BJ (cell line): Measurements from ENCODE around the gene CDC14A. TPM values are rescaled to one million over a fixed set of nuclear protein-coding genes. Genes with fewer than 3 reads are reported as not detected.
A peak's percentile ranks its signal among the peaks of the same experiment; 100 is the strongest.
"Not testable (repeated sequence)": the region's sequence is repeated elsewhere in the genome, so short reads cannot be mapped to it uniquely, and the experiment has no call there.

Experiments used
- CTCF ChIA-PET: fragments of 350-600 bp; formaldehyde crosslinking; extraction: SDS; loops from one replicate; lab custom pipeline; 2021; ENCODE audit warnings: antibody characterized with exemption, inconsistent platforms; lab: Yijun Ruan, JAX
- POLR2A ChIA-PET: fragments of 300-600 bp; sonication (Branson Sonifier 250); formaldehyde crosslinking; extraction: SDS; loops from one replicate; lab custom pipeline; 2021; ENCODE audit warnings: antibody characterized with exemption; lab: Charles Lee
- DNase-seq: peaks from one replicate; pipeline ENCODE4 v3.0.0-alpha.2; 2011; ENCODE audit warnings: low read depth
- H3K27me3 ChIP-seq: 2 replicates; pipeline ENCODE4 v1.6.0; 2011; ENCODE audit warnings: low read length; ENCODE audit not compliant: control insufficient read depth, insufficient read depth
- H3K36me3 ChIP-seq: 2 replicates; pipeline ENCODE4 v1.5.1; 2011; ENCODE audit warnings: low read length; ENCODE audit not compliant: control insufficient read depth, insufficient read depth
- H3K4me3 ChIP-seq: 2 replicates; pipeline ENCODE4 v1.5.1; 2011; ENCODE audit warnings: low read depth, mild to moderate bottlenecking, control low read depth, low read length
- polyA plus RNA-seq: library from polyadenylated mRNA; depleted of rRNA; stranded (reverse); fragments of >200 nt; gene quantifications from 2 replicates; pipeline ENCODE4 v1.2.3, GENCODE V29; 2011
- TF ChIP-seq, protein P1 (sequence below): IDR thresholded peaks from 2 replicates; pipeline ENCODE4 v1.5.1; 2011; ENCODE audit warnings: low read depth, mild to moderate bottlenecking, control low read depth, inconsistent platforms, low read length, moderate library complexity; ENCODE audit not compliant: insufficient read depth

CDC14A gene
- polyA plus RNA-seq, 1 experiment, result 1.6 TPM

GRCh38 chr1:100396651-100397050, 44.3 kb downstream of the CDC14A start:
- Histone ChIP-seq H3K36me3 (0 out of 2 replicates have a peak, but pooled peaks cover under 1% of the 10 kb centered on the region), H3K4me3 (no peak overlapping the region), H3K27me3 (no peaks in the 10 kb centered on the region)
- ChIA-PET CTCF (interaction anchor here (0.6 to 2.3 kb wide), 3 partner anchors 11 to 348 kb away, joined by 3 to 7 read pairs (median 6); no protein-coding TSS in a partner anchor), POLR2A (no interaction called here)
- TF ChIP-seq, protein P1, sequence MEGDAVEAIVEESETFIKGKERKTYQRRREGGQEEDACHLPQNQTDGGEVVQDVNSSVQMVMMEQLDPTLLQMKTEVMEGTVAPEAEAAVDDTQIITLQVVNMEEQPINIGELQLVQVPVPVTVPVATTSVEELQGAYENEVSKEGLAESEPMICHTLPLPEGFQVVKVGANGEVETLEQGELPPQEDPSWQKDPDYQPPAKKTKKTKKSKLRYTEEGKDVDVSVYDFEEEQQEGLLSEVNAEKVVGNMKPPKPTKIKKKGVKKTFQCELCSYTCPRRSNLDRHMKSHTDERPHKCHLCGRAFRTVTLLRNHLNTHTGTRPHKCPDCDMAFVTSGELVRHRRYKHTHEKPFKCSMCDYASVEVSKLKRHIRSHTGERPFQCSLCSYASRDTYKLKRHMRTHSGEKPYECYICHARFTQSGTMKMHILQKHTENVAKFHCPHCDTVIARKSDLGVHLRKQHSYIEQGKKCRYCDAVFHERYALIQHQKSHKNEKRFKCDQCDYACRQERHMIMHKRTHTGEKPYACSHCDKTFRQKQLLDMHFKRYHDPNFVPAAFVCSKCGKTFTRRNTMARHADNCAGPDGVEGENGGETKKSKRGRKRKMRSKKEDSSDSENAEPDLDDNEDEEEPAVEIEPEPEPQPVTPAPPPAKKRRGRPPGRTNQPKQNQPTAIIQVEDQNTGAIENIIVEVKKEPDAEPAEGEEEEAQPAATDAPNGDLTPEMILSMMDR, result no peak
- no peak for DNase-seq

GRCh38 chr1:100397681-100398080, 45.4 kb downstream of the CDC14A start:
- Histone ChIP-seq H3K27me3 (no peaks in the 10 kb centered on the region), H3K36me3 (no peaks in the 10 kb centered on the region), H3K4me3 (no peak overlapping the region)
- POLR2A ChIA-PET, result no interaction called here
- no peak for DNase-seq
- CTCF ChIA-PET, result interaction anchor here (2.2 to 2.3 kb wide), 2 partner anchors 12 to 57 kb away, joined by 6 to 7 read pairs; no protein-coding TSS in a partner anchor
- TF ChIP-seq, protein P1, result no peak

- ChIA-PET CTCF (interaction anchor here (2.3 kb wide), 1 partner anchor 56 kb away, joined by 6 read pairs; no protein-coding TSS in a partner anchor), POLR2A (no interaction called here)
- TF ChIP-seq, protein P1, result no peak
- no peaks in the 10 kb centered on the region for H3K27me3 ChIP-seq
- no peaks in the 10 kb centered on the region for H3K36me3 ChIP-seq
- DNase-seq, result no peak
- no peak overlapping the region for H3K4me3 ChIP-seq
These were observed 46.3 kb downstream of the CDC14A start for GRCh38 chr1:100398648-100399047.

DNA sequence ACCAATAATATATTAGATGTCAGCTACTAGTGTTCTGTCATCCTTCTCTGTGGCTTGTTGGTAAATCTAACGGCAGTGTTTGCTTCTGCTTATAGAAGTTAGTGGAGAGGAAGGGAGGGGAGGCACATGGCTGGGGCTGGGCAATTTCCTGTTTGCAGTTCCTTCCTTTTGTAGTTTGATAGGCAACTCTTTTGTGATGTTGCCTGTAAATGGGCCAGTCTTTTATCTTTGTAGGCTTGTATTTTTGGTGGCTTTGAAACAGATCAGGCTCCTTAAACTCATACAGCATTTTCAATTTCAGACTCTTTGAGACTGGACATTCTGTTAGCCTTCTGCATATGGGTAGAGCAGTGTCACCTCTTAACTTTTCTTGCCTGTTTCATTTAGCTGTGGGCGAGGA, 48.1 kb downstream of the CDC14A start:
- DNase-seq, result no peak
- Histone ChIP-seq H3K27me3 (no peaks in the 10 kb centered on the region), H3K36me3 (no peaks in the 10 kb centered on the region), H3K4me3 (no peak overlapping the region)
- ChIA-PET POLR2A (no interaction called here), CTCF (interaction anchor here (0.7 kb wide), 1 partner anchor 39 kb away, joined by 3 read pairs; no protein-coding TSS in a partner anchor)
- TF ChIP-seq, protein P1, result no peak

DNA sequence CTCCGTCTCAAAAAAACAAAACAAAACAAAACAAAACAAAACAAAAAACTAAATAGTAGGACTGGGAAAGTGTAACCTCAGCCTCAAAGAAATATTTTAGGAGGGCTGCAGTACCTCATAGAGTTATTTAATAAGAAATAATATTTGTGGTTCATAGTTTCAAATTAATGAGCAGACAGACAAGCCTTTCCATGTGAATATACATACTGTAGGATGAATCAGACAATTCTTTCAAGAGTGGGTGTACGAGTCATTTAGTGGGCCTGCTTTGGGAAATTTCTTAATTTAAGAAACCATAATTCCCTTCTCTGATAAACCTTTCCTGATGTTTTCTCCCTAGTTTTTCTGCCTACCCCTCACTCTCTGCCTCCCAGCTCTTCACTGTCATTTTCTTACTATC, 52.5 kb downstream of the CDC14A start:
- CTCF ChIA-PET, result interaction anchor here (0.7 to 1.5 kb wide), 2 partner anchors 51 to 56 kb away, joined by 4 read pairs; no protein-coding TSS in a partner anchor
- Histone ChIP-seq H3K36me3 (no peaks in the 10 kb centered on the region), H3K4me3 (no peak overlapping the region), H3K27me3 (no peaks in the 10 kb centered on the region)
- POLR2A ChIA-PET, result no interaction called here
- DNase-seq, result peak; percentile 19
- TF ChIP-seq, protein P1, result no peak

DNA sequence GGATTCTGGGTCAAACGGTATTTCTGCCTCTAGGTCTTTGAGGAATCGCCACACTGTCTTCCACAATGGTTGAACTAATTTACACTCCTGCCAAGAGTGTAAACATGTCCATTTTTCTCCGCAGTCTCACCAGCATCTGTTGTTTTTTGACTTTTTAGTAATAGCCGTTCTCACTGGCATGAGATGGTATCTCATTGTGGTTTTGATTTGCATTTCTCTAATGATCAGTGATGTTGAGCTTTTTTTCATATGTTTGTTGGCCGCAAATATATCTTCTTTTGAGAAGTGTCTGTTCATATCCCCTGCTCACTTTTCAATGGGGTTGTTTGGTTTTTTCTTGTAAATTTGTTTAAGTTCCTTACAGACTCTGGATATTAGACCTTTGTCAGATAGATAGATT, 53.6 kb downstream of the CDC14A start:
- H3K4me3 ChIP-seq, DNase-seq, H3K27me3 ChIP-seq, POLR2A ChIA-PET, H3K36me3 ChIP-seq: not testable (repeated sequence)
- CTCF ChIA-PET, result interaction anchor here (0.6 to 1.5 kb wide), 3 partner anchors 49 to 110 kb away, joined by 3 to 4 read pairs (median 3); no protein-coding TSS in a partner anchor

GRCh38 chr1:100407390-100407789, 55.1 kb downstream of the CDC14A start:
- CTCF ChIA-PET, result interaction anchor here (1.2 to 1.3 kb wide), 2 partner anchors 10 to 26 kb away, joined by 3 to 4 read pairs; no protein-coding TSS in a partner anchor
- H3K27me3 ChIP-seq, H3K36me3 ChIP-seq, DNase-seq, POLR2A ChIA-PET, H3K4me3 ChIP-seq: not testable (repeated sequence)
